A549 (cell line): ENCODE results near the gene SERPINA4. TPM values are rescaled to one million over a fixed set of nuclear protein-coding genes. Genes with fewer than 3 reads are reported as not detected.

Experiments used
- ATAC-seq, 2 experiments: fragments of 200-7000 bp in 1 of 2; fragments of >200 bp in 1 of 2; cut with Nextera tagmentation in 1 of 2; cut with Tn5 transposase in 1 of 2; 3 replicates each; pipeline versions ENCODE4 v1.8.0 to v1.9.1; 2018 to 2020; ENCODE audit warnings: mild to moderate bottlenecking in 1 of 2, moderate library complexity in 1 of 2
- CTCF ChIA-PET: fragments of 300-600 bp; sonication (Branson Sonifier 250); formaldehyde crosslinking; extraction: SDS; loops from one replicate; lab custom pipeline; 2021; ENCODE audit warnings: antibody characterized with exemption, inconsistent platforms; lab: Yijun Ruan, JAX
- POLR2A ChIA-PET: fragments of 350-600 bp; formaldehyde crosslinking; extraction: SDS; loops from one replicate; lab custom pipeline; 2021; ENCODE audit warnings: antibody characterized with exemption, inconsistent platforms; lab: Yijun Ruan, JAX
- DNase-seq, 2 experiments: peaks; one replicate each; pipeline versions ENCODE4 v3.0.0 to v3.0.0-alpha.2; 2011 to 2016; ENCODE audit warnings: low read depth in 1 of 2, low spot score in 1 of 2
- FAIRE-seq: peaks from 2 replicates; lab custom pipeline; 2011; peaks lifted over from hg19 to GRCh38; lab: Jason Lieb, UNC
- H3K27ac ChIP-seq, 2 experiments: fragments of >200 bp; sonication (Bioruptor Twin); formaldehyde crosslinking; 3 replicates each; pipeline ENCODE4 v1.5.1; 2016 to 2017
- H3K4me1 ChIP-seq: fragments of >200 bp; sonication (Bioruptor Twin); formaldehyde crosslinking; 3 replicates; pipeline ENCODE4 v1.6.1; 2016
- H3K4me2 ChIP-seq: fragments of >200 bp; sonication (Bioruptor Twin); formaldehyde crosslinking; 3 replicates; pipeline ENCODE4 v1.6.1; 2016
- H3K4me3 ChIP-seq: fragments of >200 bp; sonication (Bioruptor Twin); formaldehyde crosslinking; 3 replicates; pipeline ENCODE4 v1.5.1; 2016
- H3K9me3 ChIP-seq: fragments of >200 bp; sonication (Bioruptor Twin); formaldehyde crosslinking; 3 replicates; pipeline ENCODE4 v1.6.1; 2016
- CBX2 ChIP-seq: fragments of 200-600 bp; sonication (generic); IDR thresholded peaks from 2 replicates; pipeline ENCODE4 v1.6.1; 2016; ENCODE audit warnings: low read depth, mild to moderate bottlenecking, borderline replicate concordance
- CBX8 ChIP-seq: fragments of 200-600 bp; sonication (generic); IDR thresholded peaks from 2 replicates; pipeline ENCODE4 v1.6.1; 2016
- CEBPB ChIP-seq, 2 experiments: fragments of >200 bp in 1 of 2; sonication (Bioruptor Twin) in 1 of 2; formaldehyde crosslinking in 1 of 2; IDR thresholded peaks; 2 replicates each; pipeline ENCODE4 v1.6.1; 2012 to 2016
- CHD4 ChIP-seq: fragments of 200-600 bp; sonication (generic); IDR thresholded peaks from 2 replicates; pipeline ENCODE4 v1.6.1; 2016; ENCODE audit warnings: antibody characterized with exemption, mild to moderate bottlenecking, borderline replicate concordance
- ESRRA ChIP-seq: fragments of 150-350 bp; IDR thresholded peaks from 2 replicates; pipeline ENCODE4 v1.6.1; 2014; ENCODE audit warnings: mild to moderate bottlenecking, low read length, borderline replicate concordance
- FOSB ChIP-seq: fragments of 250-450 bp; sonication (Bioruptor Pico); IDR thresholded peaks from 2 replicates; pipeline ENCODE4 v1.5.0; 2020; ENCODE audit warnings: mild to moderate bottlenecking, moderate library complexity
- GATA3 ChIP-seq: IDR thresholded peaks from 2 replicates; pipeline ENCODE4 v1.6.1; 2012; ENCODE audit warnings: borderline replicate concordance
- HEYL ChIP-seq: fragments of 250-450 bp; sonication (Bioruptor Pico); IDR thresholded peaks from 2 replicates; pipeline ENCODE4 v1.8.0; 2021; ENCODE audit warnings: mild to moderate bottlenecking, moderate library complexity
- JUN ChIP-seq, 2 experiments: fragments of >200 bp; sonication (Bioruptor Twin); formaldehyde crosslinking; IDR thresholded peaks; 2 replicates in 1 of 2; 3 replicates in 1 of 2; pipeline ENCODE4 v1.6.1; 2016 to 2017
- KDM1A ChIP-seq: fragments of 200-600 bp; sonication (generic); IDR thresholded peaks from 2 replicates; pipeline ENCODE4 v1.6.1; 2016; ENCODE audit warnings: low read depth, mild to moderate bottlenecking
- MAFK ChIP-seq: fragments of 450-650 bp; IDR thresholded peaks from 2 replicates; pipeline ENCODE4 v1.6.1; 2014; ENCODE audit not compliant: partially characterized antibody
- MAZ ChIP-seq: fragments of 150-350 bp; IDR thresholded peaks from 2 replicates; pipeline ENCODE4 v1.6.1; 2014; ENCODE audit warnings: antibody characterized with exemption, low read depth, low read length, borderline replicate concordance
- NFE2L2 ChIP-seq: fragments of 150-350 bp; conservative IDR thresholded peaks from 2 replicates; pipeline ENCODE4 v1.6.1; 2014; ENCODE audit warnings: low read length
- PHF8 ChIP-seq: fragments of 200-600 bp; sonication (generic); IDR thresholded peaks from 2 replicates; pipeline ENCODE4 v1.6.1; 2016; ENCODE audit warnings: low read depth, mild to moderate bottlenecking, antibody characterized with exemption, moderate library complexity, borderline replicate concordance
- POLR2AphosphoS2 ChIP-seq: conservative IDR thresholded peaks from 2 replicates; pipeline ENCODE4 v1.6.1; 2012; ENCODE audit warnings: low read length, improper control_type of control experiment, inconsistent platforms
- RCOR1 ChIP-seq: fragments of 150-350 bp; IDR thresholded peaks from 2 replicates; pipeline ENCODE4 v1.6.1; 2014; ENCODE audit warnings: antibody characterized with exemption, low read length, low read depth
- SMC3 ChIP-seq: fragments of >200 bp; sonication (Bioruptor Twin); formaldehyde crosslinking; IDR thresholded peaks from 3 replicates; pipeline ENCODE4 v1.6.1; 2018; ENCODE audit warnings: inconsistent platforms
- SREBF2 ChIP-seq: fragments of 450-650 bp; IDR thresholded peaks from 2 replicates; pipeline ENCODE4 v1.6.1; 2014; ENCODE audit warnings: mild to moderate bottlenecking, moderate library complexity
- TFCP2L1 ChIP-seq: fragments of 250-450 bp; sonication (Bioruptor Pico); IDR thresholded peaks from 2 replicates; pipeline ENCODE4 v1.5.0; 2021; ENCODE audit warnings: mild to moderate bottlenecking
- ZNF302 ChIP-seq: fragments of 250-450 bp; sonication (Bioruptor Pico); IDR thresholded peaks from 2 replicates; pipeline ENCODE4 v1.9.0; 2021; ENCODE audit warnings: inconsistent platforms, mild to moderate bottlenecking, moderate library complexity
- WGBS: methylation state at CpG from one replicate; pipeline ENCODE4 v1.1.6; 2017; ENCODE audit errors: missing lambda C conversion rate; 5-methylcytosine and 5-hydroxymethylcytosine counted together
- polyA plus RNA-seq, 4 experiments: library from polyadenylated mRNA; depleted of rRNA in 3 of 4; stranded (reverse); fragments of >200 nt; fragmentation: RNase III in 1 of 4; extraction: RNeasy Plus Mini Kit Qiagen cat#74134 plus additional on column Dnase treatment in 1 of 4; gene quantifications; 2 replicates in 3 of 4; 3 replicates in 1 of 4; pipeline ENCODE4 v1.2.3, GENCODE V29; 2011 to 2017
- TF ChIP-seq, protein P1 (sequence below): fragments of 200-600 bp; sonication (generic); IDR thresholded peaks from 2 replicates; pipeline ENCODE4 v1.6.1; 2016; ENCODE audit warnings: antibody characterized with exemption, mild to moderate bottlenecking, moderate library complexity
- TF ChIP-seq, protein P2 (sequence below): fragments of >200 bp; sonication (Bioruptor Twin); formaldehyde crosslinking; IDR thresholded peaks from 3 replicates; pipeline ENCODE4 v1.6.1; 2016
- TF ChIP-seq, protein P3 (sequence below): IDR thresholded peaks from 2 replicates; pipeline ENCODE4 v1.6.1; 2012
- TF ChIP-seq, protein P4 (sequence below): IDR thresholded peaks from 2 replicates; pipeline ENCODE4 v1.6.1; 2012
- TF ChIP-seq, protein P5 (sequence below): IDR thresholded peaks from 2 replicates; pipeline ENCODE4 v1.6.1; 2012; ENCODE audit warnings: low read depth, borderline replicate concordance
- TF ChIP-seq, protein P6 (sequence below): fragments of 450-650 bp; IDR thresholded peaks from 2 replicates; pipeline ENCODE4 v1.6.1; 2014; ENCODE audit warnings: antibody characterized with exemption

SERPINA4 gene
- polyA plus RNA-seq, 2 of the 4 experiments (the other 2 are of a cell fraction): 0.08 TPM; not detected in 1

DNA sequence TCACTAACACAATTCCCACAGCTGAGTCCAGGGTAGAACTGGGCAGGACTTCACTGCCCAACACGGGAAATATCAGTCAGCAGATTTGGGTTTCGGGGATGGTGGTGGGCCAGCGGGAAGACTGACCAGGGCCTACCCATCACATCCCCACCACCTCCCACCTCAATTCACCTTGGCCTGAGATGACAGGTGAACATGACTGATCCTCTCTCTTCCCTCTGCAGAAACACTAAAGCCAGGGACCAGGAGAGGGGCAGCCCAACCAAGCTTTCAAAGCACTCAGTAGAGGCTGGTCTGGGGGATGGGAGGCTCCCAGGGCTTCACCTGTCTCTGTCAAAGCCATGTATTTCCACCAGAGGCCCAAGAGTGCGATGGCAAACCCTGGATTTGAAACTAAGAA lies 22.3 kb downstream of the SERPINA4 start:
- ATAC-seq: no peak

DNA sequence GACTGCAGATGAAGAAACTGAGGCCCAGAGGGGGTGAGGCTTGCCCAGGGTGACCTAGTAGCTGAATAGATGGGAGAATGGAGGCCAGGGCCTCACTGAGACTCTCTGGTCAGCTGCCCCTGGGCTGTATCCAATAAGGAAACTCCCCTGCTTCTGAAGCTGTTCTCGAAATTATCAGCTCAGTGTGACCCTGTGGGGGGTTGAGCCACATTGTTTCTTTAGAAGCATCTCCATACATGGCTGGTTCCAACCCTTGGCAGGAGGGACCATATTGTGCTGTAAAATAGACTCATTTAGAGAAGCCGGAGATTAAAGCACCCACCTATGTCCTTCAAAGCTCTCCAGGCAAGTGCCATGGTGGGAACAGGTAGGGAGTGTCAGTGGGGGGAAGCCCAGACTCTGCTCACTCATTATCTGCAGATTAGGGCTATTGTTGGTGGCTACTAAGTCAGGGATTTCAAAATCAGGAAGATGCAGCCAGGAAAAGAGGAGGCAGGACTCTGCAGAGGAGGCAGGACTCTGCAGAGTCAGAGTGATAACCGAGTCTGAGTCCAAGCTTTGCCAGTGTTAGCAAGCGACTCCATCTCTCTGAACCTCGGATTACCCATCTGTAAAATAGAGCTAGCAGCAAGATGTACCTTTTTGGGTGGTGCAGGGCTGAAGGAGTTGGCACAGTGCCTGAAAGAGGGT lies 23.5 kb downstream of the SERPINA4 start:
- Histone ChIP-seq H3K4me1 (no peaks in the 10 kb centered on the region), H3K27ac (no peak overlapping the region), H3K4me2 (no peak overlapping the region), H3K4me3 (no peak overlapping the region), H3K9me3 (no peaks in the 10 kb centered on the region)
- WGBS: 51% methylated on average over 5 of the region's 5 CpGs
- no peak for ATAC-seq
- DNase-seq: no peak
- TF ChIP-seq, protein P1, sequence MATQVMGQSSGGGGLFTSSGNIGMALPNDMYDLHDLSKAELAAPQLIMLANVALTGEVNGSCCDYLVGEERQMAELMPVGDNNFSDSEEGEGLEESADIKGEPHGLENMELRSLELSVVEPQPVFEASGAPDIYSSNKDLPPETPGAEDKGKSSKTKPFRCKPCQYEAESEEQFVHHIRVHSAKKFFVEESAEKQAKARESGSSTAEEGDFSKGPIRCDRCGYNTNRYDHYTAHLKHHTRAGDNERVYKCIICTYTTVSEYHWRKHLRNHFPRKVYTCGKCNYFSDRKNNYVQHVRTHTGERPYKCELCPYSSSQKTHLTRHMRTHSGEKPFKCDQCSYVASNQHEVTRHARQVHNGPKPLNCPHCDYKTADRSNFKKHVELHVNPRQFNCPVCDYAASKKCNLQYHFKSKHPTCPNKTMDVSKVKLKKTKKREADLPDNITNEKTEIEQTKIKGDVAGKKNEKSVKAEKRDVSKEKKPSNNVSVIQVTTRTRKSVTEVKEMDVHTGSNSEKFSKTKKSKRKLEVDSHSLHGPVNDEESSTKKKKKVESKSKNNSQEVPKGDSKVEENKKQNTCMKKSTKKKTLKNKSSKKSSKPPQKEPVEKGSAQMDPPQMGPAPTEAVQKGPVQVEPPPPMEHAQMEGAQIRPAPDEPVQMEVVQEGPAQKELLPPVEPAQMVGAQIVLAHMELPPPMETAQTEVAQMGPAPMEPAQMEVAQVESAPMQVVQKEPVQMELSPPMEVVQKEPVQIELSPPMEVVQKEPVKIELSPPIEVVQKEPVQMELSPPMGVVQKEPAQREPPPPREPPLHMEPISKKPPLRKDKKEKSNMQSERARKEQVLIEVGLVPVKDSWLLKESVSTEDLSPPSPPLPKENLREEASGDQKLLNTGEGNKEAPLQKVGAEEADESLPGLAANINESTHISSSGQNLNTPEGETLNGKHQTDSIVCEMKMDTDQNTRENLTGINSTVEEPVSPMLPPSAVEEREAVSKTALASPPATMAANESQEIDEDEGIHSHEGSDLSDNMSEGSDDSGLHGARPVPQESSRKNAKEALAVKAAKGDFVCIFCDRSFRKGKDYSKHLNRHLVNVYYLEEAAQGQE: no peak
- no peak for TF ChIP-seq MAFK
- TF ChIP-seq NFE2L2: no peak
- TF ChIP-seq, protein P2, sequence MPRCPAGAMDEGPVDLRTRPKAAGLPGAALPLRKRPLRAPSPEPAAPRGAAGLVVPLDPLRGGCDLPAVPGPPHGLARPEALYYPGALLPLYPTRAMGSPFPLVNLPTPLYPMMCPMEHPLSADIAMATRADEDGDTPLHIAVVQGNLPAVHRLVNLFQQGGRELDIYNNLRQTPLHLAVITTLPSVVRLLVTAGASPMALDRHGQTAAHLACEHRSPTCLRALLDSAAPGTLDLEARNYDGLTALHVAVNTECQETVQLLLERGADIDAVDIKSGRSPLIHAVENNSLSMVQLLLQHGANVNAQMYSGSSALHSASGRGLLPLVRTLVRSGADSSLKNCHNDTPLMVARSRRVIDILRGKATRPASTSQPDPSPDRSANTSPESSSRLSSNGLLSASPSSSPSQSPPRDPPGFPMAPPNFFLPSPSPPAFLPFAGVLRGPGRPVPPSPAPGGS: no peak
- TF ChIP-seq, protein P3, sequence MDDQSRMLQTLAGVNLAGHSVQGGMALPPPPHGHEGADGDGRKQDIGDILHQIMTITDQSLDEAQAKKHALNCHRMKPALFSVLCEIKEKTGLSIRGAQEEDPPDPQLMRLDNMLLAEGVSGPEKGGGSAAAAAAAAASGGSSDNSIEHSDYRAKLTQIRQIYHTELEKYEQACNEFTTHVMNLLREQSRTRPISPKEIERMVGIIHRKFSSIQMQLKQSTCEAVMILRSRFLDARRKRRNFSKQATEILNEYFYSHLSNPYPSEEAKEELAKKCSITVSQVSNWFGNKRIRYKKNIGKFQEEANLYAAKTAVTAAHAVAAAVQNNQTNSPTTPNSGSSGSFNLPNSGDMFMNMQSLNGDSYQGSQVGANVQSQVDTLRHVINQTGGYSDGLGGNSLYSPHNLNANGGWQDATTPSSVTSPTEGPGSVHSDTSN: no peak
- TF ChIP-seq HEYL (CRISPR knock-in tag): no peak
- TF ChIP-seq CHD4: no peak
- no peak for TF ChIP-seq POLR2AphosphoS2
- no peak for TF ChIP-seq SMC3
- TF ChIP-seq CBX2: no peak
- TF ChIP-seq, protein P4, sequence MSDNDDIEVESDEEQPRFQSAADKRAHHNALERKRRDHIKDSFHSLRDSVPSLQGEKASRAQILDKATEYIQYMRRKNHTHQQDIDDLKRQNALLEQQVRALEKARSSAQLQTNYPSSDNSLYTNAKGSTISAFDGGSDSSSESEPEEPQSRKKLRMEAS: no peak
- no peak for TF ChIP-seq PHF8
- TF ChIP-seq TFCP2L1 (CRISPR knock-in tag): no peak
- no peak for FAIRE-seq
- POLR2A ChIA-PET: no interaction called here
- CTCF ChIA-PET: interaction anchor here (0.9 to 4.1 kb wide), 6 partner anchors 11 to 96 kb away, joined by 3 to 13 read pairs (median 5); no protein-coding TSS in a partner anchor

More for the DNA sequence above, 22.3 kb downstream of the SERPINA4 start:
- no peak for FAIRE-seq
- no peak overlapping the region for H3K4me2 ChIP-seq
- no peaks in the 10 kb centered on the region for H3K9me3 ChIP-seq
- WGBS: 78% methylated on average over 4 of the region's 4 CpGs
- no peak for DNase-seq
- POLR2A ChIA-PET: no interaction called here
- CTCF ChIA-PET: interaction anchor here (1.0 to 4.1 kb wide), 6 partner anchors 10 to 97 kb away, joined by 3 to 13 read pairs (median 6); no protein-coding TSS in a partner anchor
- no peak for TF ChIP-seq KDM1A
- no peaks in the 10 kb centered on the region for H3K4me1 ChIP-seq
- H3K4me3 ChIP-seq: no peak overlapping the region
- H3K27ac ChIP-seq: no peak overlapping the region

DNA sequence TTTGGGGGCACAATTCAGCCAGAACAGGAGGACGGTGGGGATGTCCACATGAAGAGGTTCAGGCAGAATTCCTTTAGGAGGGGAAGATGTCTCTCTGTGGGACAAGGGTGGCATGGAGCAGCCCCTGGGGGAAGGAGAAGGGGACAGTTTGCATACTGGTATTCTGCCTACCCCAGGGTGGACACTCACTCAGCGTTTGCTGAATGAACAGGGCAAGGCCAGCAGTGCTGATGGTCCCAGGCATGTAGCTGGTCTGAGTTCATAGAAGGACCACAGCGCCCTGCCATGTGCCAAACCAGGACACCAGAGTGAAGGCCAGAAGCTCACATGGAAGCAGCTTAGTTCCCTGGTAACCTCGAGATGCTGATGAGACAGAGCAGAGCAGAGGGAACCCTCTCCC lies 25.4 kb downstream of the SERPINA4 start:
- H3K4me3 ChIP-seq: no peak overlapping the region
- H3K4me1 ChIP-seq: no peaks in the 10 kb centered on the region
- ChIA-PET POLR2A (no interaction called here), CTCF (no interaction called here)
- no peak for ATAC-seq
- no peak overlapping the region for H3K27ac ChIP-seq
- H3K4me2 ChIP-seq: no peak overlapping the region
- WGBS: 45% methylated on average over 4 of the region's 4 CpGs
- no peaks in the 10 kb centered on the region for H3K9me3 ChIP-seq
- no peak for TF ChIP-seq FOSB
- TF ChIP-seq CHD4: no peak
- TF ChIP-seq CBX8: no peak
- no peak for TF ChIP-seq GATA3
- TF ChIP-seq, protein P5, sequence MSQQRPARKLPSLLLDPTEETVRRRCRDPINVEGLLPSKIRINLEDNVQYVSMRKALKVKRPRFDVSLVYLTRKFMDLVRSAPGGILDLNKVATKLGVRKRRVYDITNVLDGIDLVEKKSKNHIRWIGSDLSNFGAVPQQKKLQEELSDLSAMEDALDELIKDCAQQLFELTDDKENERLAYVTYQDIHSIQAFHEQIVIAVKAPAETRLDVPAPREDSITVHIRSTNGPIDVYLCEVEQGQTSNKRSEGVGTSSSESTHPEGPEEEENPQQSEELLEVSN: no peak
- TF ChIP-seq SMC3: no peak
- no peak for TF ChIP-seq SREBF2
- TF ChIP-seq, protein P6, sequence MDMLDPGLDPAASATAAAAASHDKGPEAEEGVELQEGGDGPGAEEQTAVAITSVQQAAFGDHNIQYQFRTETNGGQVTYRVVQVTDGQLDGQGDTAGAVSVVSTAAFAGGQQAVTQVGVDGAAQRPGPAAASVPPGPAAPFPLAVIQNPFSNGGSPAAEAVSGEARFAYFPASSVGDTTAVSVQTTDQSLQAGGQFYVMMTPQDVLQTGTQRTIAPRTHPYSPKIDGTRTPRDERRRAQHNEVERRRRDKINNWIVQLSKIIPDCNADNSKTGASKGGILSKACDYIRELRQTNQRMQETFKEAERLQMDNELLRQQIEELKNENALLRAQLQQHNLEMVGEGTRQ: no peak
- TF ChIP-seq CEBPB (IDR thresholded peaks at IDR 0.05): no peak
- TF ChIP-seq ESRRA: no peak
- TF ChIP-seq ZNF302: no peak
- TF ChIP-seq JUN (IDR thresholded peaks at IDR 0.05): no peak
- TF ChIP-seq RCOR1: no peak
- TF ChIP-seq MAZ: no peak
- TF ChIP-seq, all 56 proteins: peak for 0
- no peak for DNase-seq
- FAIRE-seq: no peak
